Liver (tissue), 6 donors: ENCODE measurements around the gene TULP3. TPM values are rescaled to one million over a fixed set of nuclear protein-coding genes. Genes with fewer than 3 reads are reported as not detected.

ENCODE experiments used
- polyA plus RNA-seq, 2 donors: library from polyadenylated mRNA; stranded (reverse) in 1 of 2; unstranded in 1 of 2; fragments of 200-250 nt in 1 of 2; fragments of >200 nt in 1 of 2; fragmentation: Nextera tagmentation in 1 of 2; extraction: Ambion mirVana in 1 of 2; gene quantifications; one replicate each; pipeline versions ENCODE4 v1.2.1 to v1.2.3, GENCODE V29; 2013 to 2015
- small RNA-seq: library from RNA; depleted of rRNA; stranded (forward); fragments of <200 nt; gene quantifications from one replicate; pipeline ENCODE3, GENCODE V24; 2014
- total RNA-seq, 2 donors: library from RNA; depleted of rRNA; stranded (reverse); fragments of >200 nt; gene quantifications; one replicate each; pipeline ENCODE4 v1.2.3, GENCODE V29; 2014
- TF ChIP-seq, protein P1 (sequence below): IDR thresholded peaks from 2 replicates; pipeline ENCODE4 v1.6.1; 2016; ENCODE audit warnings: antibody characterized with exemption, mild to moderate bottlenecking
- donor health status: healthy.
- donor health status: healthy.
- donor health status: healthy.

The TULP3 gene
- total and polyA plus RNA-seq, 4 donors: 3.2 to 4.8 (median 3.7) TPM

GRCh38 chr12:2988494-2988893, 97.8 kb downstream of the TULP3 start (continued):
- TF ChIP-seq, protein P1, sequence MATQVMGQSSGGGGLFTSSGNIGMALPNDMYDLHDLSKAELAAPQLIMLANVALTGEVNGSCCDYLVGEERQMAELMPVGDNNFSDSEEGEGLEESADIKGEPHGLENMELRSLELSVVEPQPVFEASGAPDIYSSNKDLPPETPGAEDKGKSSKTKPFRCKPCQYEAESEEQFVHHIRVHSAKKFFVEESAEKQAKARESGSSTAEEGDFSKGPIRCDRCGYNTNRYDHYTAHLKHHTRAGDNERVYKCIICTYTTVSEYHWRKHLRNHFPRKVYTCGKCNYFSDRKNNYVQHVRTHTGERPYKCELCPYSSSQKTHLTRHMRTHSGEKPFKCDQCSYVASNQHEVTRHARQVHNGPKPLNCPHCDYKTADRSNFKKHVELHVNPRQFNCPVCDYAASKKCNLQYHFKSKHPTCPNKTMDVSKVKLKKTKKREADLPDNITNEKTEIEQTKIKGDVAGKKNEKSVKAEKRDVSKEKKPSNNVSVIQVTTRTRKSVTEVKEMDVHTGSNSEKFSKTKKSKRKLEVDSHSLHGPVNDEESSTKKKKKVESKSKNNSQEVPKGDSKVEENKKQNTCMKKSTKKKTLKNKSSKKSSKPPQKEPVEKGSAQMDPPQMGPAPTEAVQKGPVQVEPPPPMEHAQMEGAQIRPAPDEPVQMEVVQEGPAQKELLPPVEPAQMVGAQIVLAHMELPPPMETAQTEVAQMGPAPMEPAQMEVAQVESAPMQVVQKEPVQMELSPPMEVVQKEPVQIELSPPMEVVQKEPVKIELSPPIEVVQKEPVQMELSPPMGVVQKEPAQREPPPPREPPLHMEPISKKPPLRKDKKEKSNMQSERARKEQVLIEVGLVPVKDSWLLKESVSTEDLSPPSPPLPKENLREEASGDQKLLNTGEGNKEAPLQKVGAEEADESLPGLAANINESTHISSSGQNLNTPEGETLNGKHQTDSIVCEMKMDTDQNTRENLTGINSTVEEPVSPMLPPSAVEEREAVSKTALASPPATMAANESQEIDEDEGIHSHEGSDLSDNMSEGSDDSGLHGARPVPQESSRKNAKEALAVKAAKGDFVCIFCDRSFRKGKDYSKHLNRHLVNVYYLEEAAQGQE: no peak

Small RNA genes lying within 50 kb of the gene (small RNA-seq; reads per million reads assigned to genes)
- not detected for gene RNU6-1315P

Other genes with a start within 250 kb of the TULP3 start
- 10 to 100 TPM; 29.9 to 38.7 TPM for gene FKBP4, start 95.9 kb upstream of the TULP3 start, total RNA-seq
- gene FKBP4, start 95.9 kb upstream of the TULP3 start, polyA plus RNA-seq: 10 to 100 TPM; 21.3 to 33.3 TPM
- gene ITFG2, start 78.2 kb upstream of the TULP3 start, total RNA-seq: 10 to 100 TPM in 1 of 2 donors, 1 to 10 TPM in 1; 9.3 to 26.3 TPM
- gene ITFG2, start 78.2 kb upstream of the TULP3 start, polyA plus RNA-seq: 10 to 100 TPM in 1 of 2 donors, 1 to 10 TPM in 1; 7.5 to 13.4 TPM
- gene NRIP2, start 55.9 kb upstream of the TULP3 start, total RNA-seq: under 1 TPM; 0.19 to 0.25 TPM
- under 1 TPM; 0.21 to 0.46 TPM for gene NRIP2, start 55.9 kb upstream of the TULP3 start, polyA plus RNA-seq
- gene TEX52, start 33.9 kb upstream of the TULP3 start, total RNA-seq: not detected
- not detected for gene TEX52, start 33.9 kb upstream of the TULP3 start, polyA plus RNA-seq
- gene FOXM1, start 13.7 kb upstream of the TULP3 start, total RNA-seq: 10 to 100 TPM in 1 of 2 donors, not detected in 1; 10.3 TPM
- gene FOXM1, start 13.7 kb upstream of the TULP3 start, polyA plus RNA-seq: 1 to 10 TPM in 1 of 2 donors, under 1 TPM in 1; 0.81 to 4.6 TPM
- gene RHNO1, start 13.7 kb upstream of the TULP3 start, total RNA-seq: 10 to 100 TPM in 1 of 2 donors, 1 to 10 TPM in 1; 1.4 to 14.5 TPM
- gene RHNO1, start 13.7 kb upstream of the TULP3 start, polyA plus RNA-seq: 1 to 10 TPM; 2.2 to 3.5 TPM
- 1 to 10 TPM; 2.5 to 3.1 TPM for gene TEAD4, start 68.5 kb downstream of the TULP3 start, total RNA-seq
- gene TEAD4, start 68.5 kb downstream of the TULP3 start, polyA plus RNA-seq: 1 to 10 TPM in 1 of 2 donors, under 1 TPM in 1; 0.79 to 3.8 TPM
- gene TSPAN9, start 186.5 kb downstream of the TULP3 start, total RNA-seq: 10 to 100 TPM; 29.0 to 62.9 TPM
- gene TSPAN9, start 186.5 kb downstream of the TULP3 start, polyA plus RNA-seq: 10 to 100 TPM; 17.4 to 39.3 TPM